HepG2 (cell line): ENCODE data around the gene MARCHF2. TPM values are rescaled to one million over a fixed set of nuclear protein-coding genes. Genes with fewer than 3 reads are reported as not detected.

Experiments used
- GLMP ChIP-seq: sonication (generic); formaldehyde crosslinking; IDR thresholded peaks from 2 replicates; pipeline ENCODE4 v1.9.0; 2021; ENCODE audit warnings: missing genetic modification reagents, mild to moderate bottlenecking, borderline replicate concordance
- MTF2 ChIP-seq: sonication (generic); formaldehyde crosslinking; IDR thresholded peaks from 2 replicates; pipeline ENCODE4 v1.5.0; 2020; ENCODE audit warnings: missing genetic modification reagents, borderline replicate concordance
- PAX8 ChIP-seq: sonication (generic); formaldehyde crosslinking; IDR thresholded peaks from 2 replicates; pipeline ENCODE4 v1.8.0; 2022; ENCODE audit warnings: mild to moderate bottlenecking, missing genetic modification reagents, borderline replicate concordance
- REXO4 ChIP-seq: sonication (generic); formaldehyde crosslinking; IDR thresholded peaks from 2 replicates; pipeline ENCODE4 v1.8.0; 2022; ENCODE audit warnings: missing genetic modification reagents, mild to moderate bottlenecking, borderline replicate concordance
- ZFP91 ChIP-seq: sonication (generic); formaldehyde crosslinking; IDR thresholded peaks from 2 replicates; pipeline ENCODE4 v1.9.0; 2022; ENCODE audit warnings: missing genetic modification reagents, mild to moderate bottlenecking, borderline replicate concordance
- ZNF564 ChIP-seq: sonication (generic); formaldehyde crosslinking; IDR thresholded peaks from 2 replicates; pipeline ENCODE4 v1.8.1; 2023; ENCODE audit warnings: mild to moderate bottlenecking, missing genetic modification reagents
- ZNF652 ChIP-seq: IDR thresholded peaks from 2 replicates; pipeline ENCODE4 v1.6.1; 2016; ENCODE audit warnings: low read depth, borderline replicate concordance
- polyA plus RNA-seq, 8 experiments: library from polyadenylated mRNA; depleted of rRNA in 3 of 8; stranded (reverse) in 7 of 8; unstranded in 1 of 8; fragments of >200 nt; fragmentation: Illumina TruSeq in 4 of 8; extraction: Trizol in 4 of 8; gene quantifications; 2 replicates each; pipeline versions ENCODE4 v1.2.1 to v1.2.3, GENCODE V29; 2011 to 2016; ENCODE audit warnings: low read depth in 4 of 8, missing spikeins in 1 of 8, mixed read lengths in 1 of 8; ENCODE audit not compliant: insufficient read depth in 1 of 8
- total RNA-seq, 5 experiments: library from RNA; depleted of rRNA; stranded (reverse); fragments of >200 nt; fragmentation: Illumina TruSeq; extraction: Trizol; gene quantifications; 2 replicates each; pipeline ENCODE4 v1.2.3, GENCODE V29; 2016; ENCODE audit warnings: low read depth in 1 of 5
- TF ChIP-seq, protein P1 (sequence below), 2 experiments: sonication (generic) in 1 of 2; formaldehyde crosslinking in 1 of 2; IDR thresholded peaks; 2 replicates each; pipeline versions ENCODE4 v1.6.1 to v1.9.0; 2014 to 2022; ENCODE audit warnings: antibody characterized with exemption in 1 of 2, borderline replicate concordance in 1 of 2, inconsistent platforms in 1 of 2, low read depth in 1 of 2, missing genetic modification reagents in 1 of 2
- TF ChIP-seq, protein P2 (sequence below): sonication (generic); formaldehyde crosslinking; IDR thresholded peaks from 2 replicates; pipeline ENCODE4 v1.4.0; 2020; ENCODE audit warnings: missing genetic modification reagents
- TF ChIP-seq, protein P3 (sequence below): sonication (generic); formaldehyde crosslinking; IDR thresholded peaks from 2 replicates; pipeline ENCODE4 v1.9.0; 2022; ENCODE audit warnings: low read depth, missing genetic modification reagents

The MARCHF2 gene
- total and polyA plus RNA-seq, 2 of the 13 experiments (the other 11 are each of a cell fraction or from before 2014, with no cell fraction given) = 12.7 to 13.0 TPM

- TF ChIP-seq, protein P1, sequence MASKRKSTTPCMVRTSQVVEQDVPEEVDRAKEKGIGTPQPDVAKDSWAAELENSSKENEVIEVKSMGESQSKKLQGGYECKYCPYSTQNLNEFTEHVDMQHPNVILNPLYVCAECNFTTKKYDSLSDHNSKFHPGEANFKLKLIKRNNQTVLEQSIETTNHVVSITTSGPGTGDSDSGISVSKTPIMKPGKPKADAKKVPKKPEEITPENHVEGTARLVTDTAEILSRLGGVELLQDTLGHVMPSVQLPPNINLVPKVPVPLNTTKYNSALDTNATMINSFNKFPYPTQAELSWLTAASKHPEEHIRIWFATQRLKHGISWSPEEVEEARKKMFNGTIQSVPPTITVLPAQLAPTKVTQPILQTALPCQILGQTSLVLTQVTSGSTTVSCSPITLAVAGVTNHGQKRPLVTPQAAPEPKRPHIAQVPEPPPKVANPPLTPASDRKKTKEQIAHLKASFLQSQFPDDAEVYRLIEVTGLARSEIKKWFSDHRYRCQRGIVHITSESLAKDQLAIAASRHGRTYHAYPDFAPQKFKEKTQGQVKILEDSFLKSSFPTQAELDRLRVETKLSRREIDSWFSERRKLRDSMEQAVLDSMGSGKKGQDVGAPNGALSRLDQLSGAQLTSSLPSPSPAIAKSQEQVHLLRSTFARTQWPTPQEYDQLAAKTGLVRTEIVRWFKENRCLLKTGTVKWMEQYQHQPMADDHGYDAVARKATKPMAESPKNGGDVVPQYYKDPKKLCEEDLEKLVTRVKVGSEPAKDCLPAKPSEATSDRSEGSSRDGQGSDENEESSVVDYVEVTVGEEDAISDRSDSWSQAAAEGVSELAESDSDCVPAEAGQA (IDR thresholded peaks at IDR 0.05; ENCODE audit: low read depth) = no peak
- TF ChIP-seq, protein P1 (CRISPR knock-in tag; IDR thresholded peaks at IDR 0.05; ENCODE audit: borderline replicate concordance) = no peak
- TF ChIP-seq GLMP (CRISPR knock-in tag) (no peak), PAX8 (CRISPR knock-in tag) (peak; percentile 69; the same call in 1 of the 2 replicates), ZFP91 (CRISPR knock-in tag) (peak; percentile 26; the same call in 1 of the 2 replicates), REXO4 (CRISPR knock-in tag) (no peak), ZNF564 (CRISPR knock-in tag) (0 out of 2 replicates have a peak, but pooled peaks have one; percentile 7), MTF2 (CRISPR knock-in tag) (no peak), ZNF652 (CRISPR knock-in tag) (no peak)
- TF ChIP-seq, protein P2, sequence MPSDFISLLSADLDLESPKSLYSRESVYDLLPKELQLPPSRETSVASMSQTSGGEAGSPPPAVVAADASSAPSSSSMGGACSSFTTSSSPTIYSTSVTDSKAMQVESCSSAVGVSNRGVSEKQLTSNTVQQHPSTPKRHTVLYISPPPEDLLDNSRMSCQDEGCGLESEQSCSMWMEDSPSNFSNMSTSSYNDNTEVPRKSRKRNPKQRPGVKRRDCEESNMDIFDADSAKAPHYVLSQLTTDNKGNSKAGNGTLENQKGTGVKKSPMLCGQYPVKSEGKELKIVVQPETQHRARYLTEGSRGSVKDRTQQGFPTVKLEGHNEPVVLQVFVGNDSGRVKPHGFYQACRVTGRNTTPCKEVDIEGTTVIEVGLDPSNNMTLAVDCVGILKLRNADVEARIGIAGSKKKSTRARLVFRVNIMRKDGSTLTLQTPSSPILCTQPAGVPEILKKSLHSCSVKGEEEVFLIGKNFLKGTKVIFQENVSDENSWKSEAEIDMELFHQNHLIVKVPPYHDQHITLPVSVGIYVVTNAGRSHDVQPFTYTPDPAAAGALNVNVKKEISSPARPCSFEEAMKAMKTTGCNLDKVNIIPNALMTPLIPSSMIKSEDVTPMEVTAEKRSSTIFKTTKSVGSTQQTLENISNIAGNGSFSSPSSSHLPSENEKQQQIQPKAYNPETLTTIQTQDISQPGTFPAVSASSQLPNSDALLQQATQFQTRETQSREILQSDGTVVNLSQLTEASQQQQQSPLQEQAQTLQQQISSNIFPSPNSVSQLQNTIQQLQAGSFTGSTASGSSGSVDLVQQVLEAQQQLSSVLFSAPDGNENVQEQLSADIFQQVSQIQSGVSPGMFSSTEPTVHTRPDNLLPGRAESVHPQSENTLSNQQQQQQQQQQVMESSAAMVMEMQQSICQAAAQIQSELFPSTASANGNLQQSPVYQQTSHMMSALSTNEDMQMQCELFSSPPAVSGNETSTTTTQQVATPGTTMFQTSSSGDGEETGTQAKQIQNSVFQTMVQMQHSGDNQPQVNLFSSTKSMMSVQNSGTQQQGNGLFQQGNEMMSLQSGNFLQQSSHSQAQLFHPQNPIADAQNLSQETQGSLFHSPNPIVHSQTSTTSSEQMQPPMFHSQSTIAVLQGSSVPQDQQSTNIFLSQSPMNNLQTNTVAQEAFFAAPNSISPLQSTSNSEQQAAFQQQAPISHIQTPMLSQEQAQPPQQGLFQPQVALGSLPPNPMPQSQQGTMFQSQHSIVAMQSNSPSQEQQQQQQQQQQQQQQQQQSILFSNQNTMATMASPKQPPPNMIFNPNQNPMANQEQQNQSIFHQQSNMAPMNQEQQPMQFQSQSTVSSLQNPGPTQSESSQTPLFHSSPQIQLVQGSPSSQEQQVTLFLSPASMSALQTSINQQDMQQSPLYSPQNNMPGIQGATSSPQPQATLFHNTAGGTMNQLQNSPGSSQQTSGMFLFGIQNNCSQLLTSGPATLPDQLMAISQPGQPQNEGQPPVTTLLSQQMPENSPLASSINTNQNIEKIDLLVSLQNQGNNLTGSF (CRISPR knock-in tag) = no peak
- TF ChIP-seq, protein P3, sequence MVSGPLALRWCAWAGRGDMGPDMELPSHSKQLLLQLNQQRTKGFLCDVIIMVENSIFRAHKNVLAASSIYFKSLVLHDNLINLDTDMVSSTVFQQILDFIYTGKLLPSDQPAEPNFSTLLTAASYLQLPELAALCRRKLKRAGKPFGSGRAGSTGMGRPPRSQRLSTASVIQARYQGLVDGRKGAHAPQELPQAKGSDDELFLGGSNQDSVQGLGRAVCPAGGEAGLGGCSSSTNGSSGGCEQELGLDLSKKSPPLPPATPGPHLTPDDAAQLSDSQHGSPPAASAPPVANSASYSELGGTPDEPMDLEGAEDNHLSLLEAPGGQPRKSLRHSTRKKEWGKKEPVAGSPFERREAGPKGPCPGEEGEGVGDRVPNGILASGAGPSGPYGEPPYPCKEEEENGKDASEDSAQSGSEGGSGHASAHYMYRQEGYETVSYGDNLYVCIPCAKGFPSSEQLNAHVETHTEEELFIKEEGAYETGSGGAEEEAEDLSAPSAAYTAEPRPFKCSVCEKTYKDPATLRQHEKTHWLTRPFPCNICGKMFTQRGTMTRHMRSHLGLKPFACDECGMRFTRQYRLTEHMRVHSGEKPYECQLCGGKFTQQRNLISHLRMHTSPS (CRISPR knock-in tag) = no peak
Measured at GRCh38 chr19:8445488-8446001, 32.4 kb downstream of the MARCHF2 start (continued).
